CD4-positive, alpha-beta T cell (primary cell): Measurements from ENCODE around the gene GSG1L. TPM values are rescaled to one million over a fixed set of nuclear protein-coding genes. Genes with fewer than 3 reads are reported as not detected.
A peak's percentile ranks its signal among the peaks of the same experiment; 100 is the strongest.

ENCODE experiments used
- ATAC-seq: fragments of 200-7000 bp; cut with Tn5 transposase; one replicate; pipeline ENCODE4 v1.10.0; 2022; ENCODE audit warnings: mild to moderate bottlenecking; ENCODE audit not compliant: poor library complexity
- CTCF ChIA-PET: fragments of 350-600 bp; sonication (Branson Sonifier 250); formaldehyde crosslinking; loops from one replicate; lab custom pipeline; 2021; ENCODE audit warnings: antibody characterized with exemption, inconsistent platforms; lab: Charles Lee
- POLR2A ChIA-PET: fragments of 350-600 bp; sonication (Branson Sonifier 250); formaldehyde crosslinking; loops from one replicate; lab custom pipeline; 2021; ENCODE audit warnings: antibody characterized with exemption, inconsistent platforms; lab: Charles Lee
- DNase-seq, 14 experiments: peaks; one replicate each; pipeline ENCODE4 v3.0.0-alpha.2; 2013 to 2020; ENCODE audit warnings: mixed read lengths in 2 of 14
- H3K27ac ChIP-seq, 2 donors: one replicate each; pipeline versions ENCODE4 v1.5.1 to v1.7.0; 2013; ENCODE audit warnings: low read length in 2 of 2, low read depth in 1 of 2, mild to moderate bottlenecking in 1 of 2
- H3K27me3 ChIP-seq, 2 experiments: 1 replicate in 1 of 2; 2 replicates in 1 of 2; pipeline versions ENCODE4 v1.6.1 to v1.7.0; 2013; ENCODE audit warnings: low read length in 2 of 2, control low read depth in 1 of 2, mild to moderate bottlenecking in 1 of 2, moderate library complexity in 1 of 2; ENCODE audit not compliant: insufficient read depth in 2 of 2, control insufficient read depth in 1 of 2
- H3K36me3 ChIP-seq: one replicate; pipeline ENCODE4 v1.6.1; 2013; ENCODE audit warnings: low read length, control low read depth; ENCODE audit not compliant: insufficient read depth
- H3K4me1 ChIP-seq: one replicate; pipeline ENCODE4 v1.6.1; 2013; ENCODE audit warnings: low read length, control low read depth; ENCODE audit not compliant: insufficient read depth
- H3K4me3 ChIP-seq: one replicate; pipeline ENCODE4 v1.5.1; 2013; ENCODE audit warnings: mild to moderate bottlenecking, low read length, moderate library complexity
- H3K9me3 ChIP-seq, 2 experiments: 1 replicate in 1 of 2; 2 replicates in 1 of 2; pipeline versions ENCODE4 v1.6.1 to v1.7.0; 2013; ENCODE audit warnings: low read length in 2 of 2, mild to moderate bottlenecking in 2 of 2, control low read depth in 1 of 2, moderate library complexity in 1 of 2; ENCODE audit not compliant: control insufficient read depth in 1 of 2, insufficient read depth in 1 of 2
- H3K27ac Mint-ChIP-seq: one replicate; pipeline ENCODE4 v1.8.0; 2020; ENCODE audit warnings: mixed read lengths
- H3K27me3 Mint-ChIP-seq: one replicate; pipeline ENCODE4 v1.8.0; 2021; ENCODE audit warnings: mixed read lengths
- H3K36me3 Mint-ChIP-seq: one replicate; pipeline ENCODE4 v1.8.0; 2021; ENCODE audit warnings: low read depth, mixed read lengths
- H3K4me1 Mint-ChIP-seq: one replicate; pipeline ENCODE4 v1.8.0; 2021; ENCODE audit warnings: low read depth, mixed read lengths
- H3K4me3 Mint-ChIP-seq: one replicate; pipeline ENCODE4 v1.8.0; 2020; ENCODE audit warnings: mild to moderate bottlenecking, mixed read lengths
- H3K9me3 Mint-ChIP-seq: one replicate; pipeline ENCODE4 v1.8.0; 2020; ENCODE audit warnings: mixed read lengths
- intact Hi-C, 2 experiments: fragments of 100-400 bp; cut with DNase I in 1 of 2; cut with micrococcal nuclease in 1 of 2; formaldehyde crosslinking; loops; one replicate each; pipeline versions ENCODE4 v1.15.1 to v1.9.0; 2023 to 2025; cut with DNase I, micrococcal nuclease
- total RNA-seq, 174 experiments: library from RNA in 2 of 174; stranded (reverse) in 2 of 174; gene quantifications; one replicate each; pipeline ENCODE4 v1.2.3 and lab custom pipeline; 2021 to 2026
- TF ChIP-seq, protein P1 (sequence below): fragments of 200-600 bp; IDR thresholded peaks from one replicate; pipeline ENCODE4 v1.8.0; 2022; ENCODE audit warnings: antibody characterized with exemption, mild to moderate bottlenecking

GSG1L gene
- total RNA-seq, 2 experiments from 2014 or later, result not detected

DNA sequence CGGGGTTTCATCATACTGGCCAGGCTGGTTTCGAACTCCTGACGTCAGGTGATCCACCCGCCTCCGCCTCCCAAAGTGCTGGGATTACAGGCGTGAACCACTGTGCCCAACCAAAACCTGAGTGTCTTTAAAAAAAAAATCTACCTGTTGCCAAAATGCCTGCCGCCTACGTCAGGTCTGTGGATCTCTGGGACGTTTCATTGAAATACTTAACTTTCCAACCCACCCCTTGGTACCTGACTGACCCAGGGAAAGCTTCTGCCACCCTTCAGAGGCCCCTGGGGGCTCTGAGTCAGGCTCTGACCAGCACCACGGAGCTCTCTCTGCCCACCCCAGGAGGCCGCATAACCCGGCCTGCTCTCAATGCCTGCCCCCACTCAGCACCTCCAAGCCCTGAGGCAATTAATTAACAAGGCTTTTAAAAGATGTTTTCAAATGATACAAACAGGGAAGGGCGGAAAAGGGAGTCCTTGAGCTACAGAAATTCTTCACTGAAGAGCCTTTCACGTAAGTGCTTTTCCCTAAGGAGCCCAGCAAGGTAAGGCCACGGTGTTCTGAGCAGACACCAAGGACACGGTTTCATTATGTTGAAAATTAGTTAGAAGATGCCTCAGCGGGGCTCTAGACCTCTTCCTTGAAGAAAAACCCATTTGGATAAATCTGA is 29.3 kb upstream of the GSG1L start:
- ChIA-PET POLR2A (no interaction called here), CTCF (no interaction called here)
- TF ChIP-seq, protein P1, sequence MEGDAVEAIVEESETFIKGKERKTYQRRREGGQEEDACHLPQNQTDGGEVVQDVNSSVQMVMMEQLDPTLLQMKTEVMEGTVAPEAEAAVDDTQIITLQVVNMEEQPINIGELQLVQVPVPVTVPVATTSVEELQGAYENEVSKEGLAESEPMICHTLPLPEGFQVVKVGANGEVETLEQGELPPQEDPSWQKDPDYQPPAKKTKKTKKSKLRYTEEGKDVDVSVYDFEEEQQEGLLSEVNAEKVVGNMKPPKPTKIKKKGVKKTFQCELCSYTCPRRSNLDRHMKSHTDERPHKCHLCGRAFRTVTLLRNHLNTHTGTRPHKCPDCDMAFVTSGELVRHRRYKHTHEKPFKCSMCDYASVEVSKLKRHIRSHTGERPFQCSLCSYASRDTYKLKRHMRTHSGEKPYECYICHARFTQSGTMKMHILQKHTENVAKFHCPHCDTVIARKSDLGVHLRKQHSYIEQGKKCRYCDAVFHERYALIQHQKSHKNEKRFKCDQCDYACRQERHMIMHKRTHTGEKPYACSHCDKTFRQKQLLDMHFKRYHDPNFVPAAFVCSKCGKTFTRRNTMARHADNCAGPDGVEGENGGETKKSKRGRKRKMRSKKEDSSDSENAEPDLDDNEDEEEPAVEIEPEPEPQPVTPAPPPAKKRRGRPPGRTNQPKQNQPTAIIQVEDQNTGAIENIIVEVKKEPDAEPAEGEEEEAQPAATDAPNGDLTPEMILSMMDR, result no peak
- peaks cover 21% of the 10 kb centered on the region for H3K36me3 Mint-ChIP-seq
- no peaks in the 10 kb centered on the region for H3K4me1 ChIP-seq
- intact Hi-C loops, result no loop called here
- H3K9me3 ChIP-seq, result no peaks in the 10 kb centered on the region
- no peak overlapping the region for H3K27ac Mint-ChIP-seq
- peaks cover 4% of the 10 kb centered on the region for H3K4me1 Mint-ChIP-seq
- H3K27ac ChIP-seq, result no peak overlapping the region
- H3K27me3 ChIP-seq, result no peaks in the 10 kb centered on the region
- ATAC-seq (no peak), DNase-seq (no peak)
- no peaks in the 10 kb centered on the region for H3K9me3 Mint-ChIP-seq
- no peaks in the 10 kb centered on the region for H3K27me3 Mint-ChIP-seq
- no peak overlapping the region for H3K4me3 Mint-ChIP-seq
- peaks cover 23% of the 10 kb centered on the region for H3K36me3 ChIP-seq
- H3K4me3 ChIP-seq, result no peak overlapping the region

DNA sequence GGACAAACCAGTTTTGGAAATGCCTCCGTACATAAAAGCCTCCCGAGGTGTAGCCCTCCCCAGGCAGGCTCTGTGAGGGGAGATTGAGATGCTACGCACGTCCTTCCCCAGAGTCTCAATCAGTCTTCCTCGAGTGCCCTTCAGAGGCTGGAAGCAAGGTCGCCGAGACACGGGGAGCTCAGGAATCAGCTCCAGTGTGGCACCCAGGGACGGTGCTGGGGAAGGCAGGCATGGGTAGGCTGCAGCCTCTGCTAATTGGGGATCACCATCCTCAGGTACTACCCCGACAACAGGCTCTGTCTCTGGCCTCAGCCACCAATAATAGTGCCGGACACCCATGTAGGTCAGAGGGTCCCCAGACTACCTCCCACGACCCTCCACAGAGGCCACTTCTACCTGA is 28.1 kb upstream of the GSG1L start:
- Mint-ChIP-seq H3K4me3 (no peak overlapping the region), H3K36me3 (peaks cover 9% of the 10 kb centered on the region), H3K27ac (no peak overlapping the region), H3K9me3 (no peaks in the 10 kb centered on the region), H3K4me1 (peaks cover 4% of the 10 kb centered on the region), H3K27me3 (no peaks in the 10 kb centered on the region)
- ChIA-PET CTCF (no interaction called here), POLR2A (no interaction called here)
- TF ChIP-seq, protein P1, result no peak
- Histone ChIP-seq H3K9me3 (no peaks in the 10 kb centered on the region), H3K27me3 (no peaks in the 10 kb centered on the region), H3K36me3 (peaks cover 12% of the 10 kb centered on the region), H3K4me1 (no peaks in the 10 kb centered on the region), H3K4me3 (no peak overlapping the region), H3K27ac (no peak overlapping the region)
- no peak for DNase-seq
- ATAC-seq, result no peak
- intact Hi-C loops, result no loop called here

DNA sequence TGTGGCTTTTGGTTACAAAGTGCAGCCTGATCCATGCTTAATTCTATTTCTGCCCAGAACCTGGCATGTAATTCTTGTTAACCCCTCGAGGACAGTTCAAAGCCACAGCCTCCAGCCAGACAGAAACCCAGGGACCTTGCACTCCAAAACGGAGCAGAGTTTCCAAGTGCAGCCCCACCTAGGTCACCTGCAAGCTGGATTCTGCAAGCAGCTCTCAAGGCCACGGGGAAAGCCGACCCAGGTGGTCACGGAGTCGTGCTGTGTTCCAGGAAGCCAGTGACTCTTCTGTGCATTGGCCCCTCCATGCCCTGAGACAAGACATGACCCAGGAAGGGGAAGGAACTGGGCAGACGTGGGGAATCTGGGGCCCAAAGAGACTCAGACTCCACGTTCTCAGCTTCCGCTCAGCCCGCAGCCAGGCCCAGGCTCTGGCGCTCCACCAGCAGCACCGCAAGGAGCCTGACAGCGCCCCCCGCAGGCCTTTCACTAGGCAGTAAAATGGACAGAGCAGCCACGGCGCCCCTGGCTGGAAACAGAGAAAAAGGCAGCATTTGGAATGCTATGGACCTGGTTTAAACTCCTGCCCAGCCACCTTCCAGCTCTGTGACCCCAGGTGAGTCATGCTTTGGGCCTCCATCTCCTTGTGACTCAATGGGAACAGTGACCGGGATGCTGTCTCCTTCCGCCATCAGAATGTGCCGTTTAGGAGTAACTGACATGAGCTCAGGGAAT is 27.3 kb upstream of the GSG1L start:
- no peak overlapping the region for H3K4me3 ChIP-seq
- no peaks in the 10 kb centered on the region for H3K9me3 ChIP-seq
- Mint-ChIP-seq H3K4me1 (peaks cover 4% of the 10 kb centered on the region), H3K27me3 (no peaks in the 10 kb centered on the region), H3K9me3 (no peaks in the 10 kb centered on the region), H3K27ac (peak overlapping the region; percentile 67), H3K4me3 (no peak overlapping the region), H3K36me3 (peaks cover 5% of the 10 kb centered on the region)
- no peaks in the 10 kb centered on the region for H3K4me1 ChIP-seq
- no peaks in the 10 kb centered on the region for H3K27me3 ChIP-seq
- ATAC-seq (no peak), DNase-seq (no peak)
- CTCF ChIA-PET, result no interaction called here
- peaks cover 6% of the 10 kb centered on the region for H3K36me3 ChIP-seq
- no peak overlapping the region for H3K27ac ChIP-seq
- TF ChIP-seq, protein P1, result no peak
- POLR2A ChIA-PET, result no interaction called here
- intact Hi-C loops, result no loop called here
